Hypothalamus (tissue), 51 donors: ENCODE measurements around the gene FADS1.

ENCODE experiments used
- DNase-seq, 51 donors: peaks; one replicate each; lab custom pipeline; 2025; lab: John Stamatoyannopoulos, UW

Gene FADS1

DNA sequence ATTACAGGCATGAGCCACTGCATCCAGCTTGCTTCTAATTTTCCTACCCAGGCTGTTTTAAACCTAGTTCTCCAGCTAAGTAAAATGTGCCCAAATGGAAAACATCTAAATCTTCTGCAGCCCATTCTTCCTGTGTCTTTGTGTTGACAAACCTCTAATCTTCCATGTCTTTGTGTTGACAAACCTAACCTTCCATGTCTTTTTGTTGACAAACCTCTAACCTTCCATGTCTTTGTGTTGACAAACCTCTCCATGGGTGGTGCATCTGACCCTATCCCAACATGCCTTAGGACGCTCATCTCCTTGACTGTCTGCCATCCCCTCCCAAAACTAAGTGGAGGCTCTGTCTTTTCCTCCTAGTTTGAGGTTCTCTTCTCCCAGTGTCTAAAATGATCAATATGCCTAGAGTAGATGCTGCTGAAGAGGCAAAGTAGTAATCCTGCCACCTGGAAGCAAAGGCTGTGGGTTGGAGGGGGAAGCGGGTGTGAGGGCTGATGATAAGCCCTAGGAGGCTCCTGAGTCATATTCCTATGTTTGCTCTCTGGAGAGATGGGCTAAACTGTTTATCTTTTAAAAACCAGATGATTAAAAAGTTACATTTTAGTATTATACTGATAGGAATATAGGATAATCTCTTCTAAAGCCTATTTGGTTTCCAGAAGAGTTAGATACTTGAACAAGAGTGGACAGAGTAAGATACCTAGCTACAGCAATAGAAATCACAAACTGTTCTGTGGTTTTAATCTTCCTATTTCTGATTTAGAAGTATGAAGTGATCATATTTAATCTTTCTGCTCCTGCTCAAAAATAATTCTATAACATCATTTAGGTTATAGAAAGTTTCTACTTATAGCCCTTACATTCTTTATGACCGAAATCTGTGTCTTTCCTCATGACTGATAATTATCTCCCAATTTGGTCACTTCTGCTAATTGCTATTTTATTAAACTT is 16.2 kb downstream of the FADS1 start:
- no peak for DNase-seq

DNA sequence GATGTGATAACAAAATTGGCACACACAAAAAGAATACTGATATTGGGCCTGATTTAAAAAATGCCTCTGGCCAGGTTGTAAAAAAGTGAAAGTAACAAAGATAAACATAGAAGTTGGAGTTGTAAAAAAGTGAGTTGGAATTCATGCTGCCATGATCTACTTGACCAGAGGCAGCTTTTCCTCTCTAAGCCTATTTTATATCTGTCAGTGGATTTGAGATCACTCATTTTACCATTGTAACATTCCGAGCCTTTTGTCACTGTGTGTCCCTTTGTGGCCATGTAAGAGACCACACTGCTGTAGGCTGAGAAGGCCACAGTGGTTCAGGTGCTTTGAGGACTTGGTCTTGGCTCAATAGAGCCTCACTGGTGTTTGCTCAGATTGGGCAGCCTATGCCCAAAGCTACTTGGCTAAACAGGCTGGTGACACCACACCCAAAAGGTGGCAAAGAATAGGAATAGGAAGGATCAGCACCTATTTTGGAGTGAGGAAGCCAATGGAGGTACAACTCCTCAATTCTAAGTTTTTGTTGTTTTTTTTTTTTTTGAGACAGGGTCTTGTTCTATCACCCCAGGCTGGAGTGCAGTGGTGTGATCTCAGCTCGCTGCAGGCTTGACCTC is 17.0 kb downstream of the FADS1 start:
- DNase-seq = no peak

DNA sequence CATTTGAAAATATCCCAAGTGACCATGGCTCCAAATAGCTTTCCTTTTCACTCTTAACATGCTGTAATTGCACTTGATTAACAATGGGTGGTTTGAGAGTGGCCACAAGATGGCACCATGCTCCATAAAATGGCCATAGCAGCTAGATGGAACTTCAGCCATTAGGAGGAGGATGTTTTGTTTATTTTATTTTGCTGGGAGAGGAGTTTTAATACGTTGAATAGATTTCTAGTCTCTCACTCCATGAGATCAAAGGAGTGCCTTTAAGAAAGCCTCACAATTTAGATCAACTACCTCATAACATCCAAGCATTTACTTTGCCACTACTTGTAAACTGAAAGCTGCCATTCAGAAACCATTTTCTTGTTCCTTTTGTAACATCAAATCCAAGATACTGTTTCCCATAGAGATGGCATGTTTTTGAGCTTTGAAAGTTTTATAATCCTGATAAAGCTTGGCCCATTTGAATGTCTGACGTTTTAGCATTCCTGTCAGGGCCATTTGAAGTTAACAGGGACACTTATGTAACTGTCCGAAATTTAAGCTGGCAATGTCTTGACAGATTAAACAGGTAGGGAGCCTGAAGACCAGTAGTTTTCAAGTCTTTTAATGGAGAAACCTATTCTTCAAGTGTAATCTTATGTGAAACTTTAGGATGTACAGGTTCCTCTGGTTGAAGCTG is 19.4 kb downstream of the FADS1 start:
- DNase-seq = peak in 37 of 51 donors; percentile 6 to 87 (median 58)

DNA sequence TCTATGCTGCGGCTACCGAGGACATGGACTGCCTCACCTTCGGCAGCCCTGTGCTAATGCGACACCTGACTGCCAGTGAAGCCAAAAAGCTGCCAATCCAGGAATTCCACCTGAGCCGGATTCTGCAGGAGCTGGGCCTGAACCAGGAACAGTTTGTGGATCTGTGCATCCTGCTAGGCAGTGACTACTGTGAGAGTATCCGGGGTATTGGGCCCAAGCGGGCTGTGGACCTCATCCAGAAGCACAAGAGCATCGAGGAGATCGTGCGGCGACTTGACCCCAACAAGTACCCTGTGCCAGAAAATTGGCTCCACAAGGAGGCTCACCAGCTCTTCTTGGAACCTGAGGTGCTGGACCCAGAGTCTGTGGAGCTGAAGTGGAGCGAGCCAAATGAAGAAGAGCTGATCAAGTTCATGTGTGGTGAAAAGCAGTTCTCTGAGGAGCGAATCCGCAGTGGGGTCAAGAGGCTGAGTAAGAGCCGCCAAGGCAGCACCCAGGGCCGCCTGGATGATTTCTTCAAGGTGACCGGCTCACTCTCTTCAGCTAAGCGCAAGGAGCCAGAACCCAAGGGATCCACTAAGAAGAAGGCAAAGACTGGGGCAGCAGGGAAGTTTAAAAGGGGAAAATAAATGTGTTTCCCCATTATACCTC is 20.8 kb downstream of the FADS1 start:
- no peak for DNase-seq

DNA sequence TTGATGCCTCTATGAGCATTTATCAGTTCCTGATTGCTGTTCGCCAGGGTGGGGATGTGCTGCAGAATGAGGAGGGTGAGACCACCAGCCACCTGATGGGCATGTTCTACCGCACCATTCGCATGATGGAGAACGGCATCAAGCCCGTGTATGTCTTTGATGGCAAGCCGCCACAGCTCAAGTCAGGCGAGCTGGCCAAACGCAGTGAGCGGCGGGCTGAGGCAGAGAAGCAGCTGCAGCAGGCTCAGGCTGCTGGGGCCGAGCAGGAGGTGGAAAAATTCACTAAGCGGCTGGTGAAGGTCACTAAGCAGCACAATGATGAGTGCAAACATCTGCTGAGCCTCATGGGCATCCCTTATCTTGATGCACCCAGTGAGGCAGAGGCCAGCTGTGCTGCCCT is 21.3 kb downstream of the FADS1 start:
- no peak for DNase-seq

DNA sequence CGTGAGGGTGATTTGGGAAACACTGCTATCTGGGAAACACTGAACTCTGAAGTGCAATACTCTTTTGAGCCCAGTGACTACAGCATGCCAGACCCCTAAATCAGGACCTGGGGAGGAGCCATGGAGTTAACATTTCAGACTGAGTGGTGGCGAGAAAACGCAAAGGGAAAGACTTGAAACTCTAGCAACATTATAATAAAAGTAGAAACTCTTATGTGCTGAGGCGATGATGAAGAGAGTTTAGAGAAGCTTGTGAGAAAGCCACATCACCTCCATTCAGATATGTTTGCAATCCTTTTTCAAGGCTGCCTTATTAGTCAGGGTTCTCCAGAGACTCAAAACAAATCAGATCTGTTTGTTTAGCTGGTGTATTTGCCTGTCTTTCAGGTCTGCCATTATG is 22.2 kb downstream of the FADS1 start:
- DNase-seq = no peak

DNA sequence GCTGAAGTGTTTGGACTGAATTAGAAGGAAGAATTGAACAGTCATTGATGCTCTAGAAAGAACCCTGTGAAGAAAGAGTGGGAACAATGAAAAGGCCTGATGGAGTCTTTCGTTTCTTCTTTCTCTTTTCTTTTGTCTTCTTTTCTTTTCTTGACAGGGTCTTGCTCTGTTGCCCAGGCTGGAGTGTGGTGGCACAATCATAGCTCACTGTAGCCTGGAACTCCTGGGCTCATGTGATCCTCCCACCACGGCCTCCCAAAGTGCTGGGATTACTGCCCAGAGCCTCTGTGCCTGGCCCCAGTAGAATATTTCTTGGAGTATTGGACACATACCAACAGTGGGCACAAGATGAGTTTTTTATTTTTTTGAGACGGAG is 23.0 kb downstream of the FADS1 start:
- DNase-seq = no peak

DNA sequence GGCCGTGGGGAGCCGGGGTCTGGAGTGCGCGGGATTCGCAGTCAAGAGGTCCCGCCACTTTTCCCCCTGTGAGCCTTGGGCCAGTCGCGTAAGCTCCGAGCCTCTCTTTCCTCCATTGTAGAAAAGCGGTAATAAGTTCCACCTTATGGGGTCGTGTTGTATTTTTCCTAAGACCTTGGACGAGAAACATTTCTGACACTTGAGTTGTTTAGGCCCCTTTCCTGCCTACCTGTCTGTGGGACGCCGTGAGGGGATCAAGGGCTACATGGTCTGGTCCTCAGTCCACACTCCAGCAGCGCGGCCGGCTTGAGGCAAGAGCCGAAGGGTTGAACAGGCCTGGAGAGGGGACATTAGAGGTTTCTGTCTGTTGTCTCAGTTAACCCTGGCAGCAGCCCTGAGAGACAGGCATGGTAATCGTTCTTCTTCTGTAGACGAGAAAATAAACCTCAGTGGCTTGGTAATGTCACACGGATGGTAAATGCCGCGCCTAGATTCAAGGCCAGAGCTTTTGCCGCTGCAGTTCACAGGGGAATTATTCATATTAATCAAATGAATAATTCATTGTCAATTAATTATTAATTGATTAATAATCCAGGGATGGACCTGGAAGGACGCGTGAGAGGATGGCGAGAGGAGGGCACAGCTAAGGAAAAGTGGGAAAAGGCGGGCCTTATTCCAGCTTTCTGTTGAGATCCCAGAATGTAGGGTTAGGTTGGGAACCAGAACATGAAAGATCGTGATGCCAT is 23.5 kb downstream of the FADS1 start:
- no peak for DNase-seq

DNA sequence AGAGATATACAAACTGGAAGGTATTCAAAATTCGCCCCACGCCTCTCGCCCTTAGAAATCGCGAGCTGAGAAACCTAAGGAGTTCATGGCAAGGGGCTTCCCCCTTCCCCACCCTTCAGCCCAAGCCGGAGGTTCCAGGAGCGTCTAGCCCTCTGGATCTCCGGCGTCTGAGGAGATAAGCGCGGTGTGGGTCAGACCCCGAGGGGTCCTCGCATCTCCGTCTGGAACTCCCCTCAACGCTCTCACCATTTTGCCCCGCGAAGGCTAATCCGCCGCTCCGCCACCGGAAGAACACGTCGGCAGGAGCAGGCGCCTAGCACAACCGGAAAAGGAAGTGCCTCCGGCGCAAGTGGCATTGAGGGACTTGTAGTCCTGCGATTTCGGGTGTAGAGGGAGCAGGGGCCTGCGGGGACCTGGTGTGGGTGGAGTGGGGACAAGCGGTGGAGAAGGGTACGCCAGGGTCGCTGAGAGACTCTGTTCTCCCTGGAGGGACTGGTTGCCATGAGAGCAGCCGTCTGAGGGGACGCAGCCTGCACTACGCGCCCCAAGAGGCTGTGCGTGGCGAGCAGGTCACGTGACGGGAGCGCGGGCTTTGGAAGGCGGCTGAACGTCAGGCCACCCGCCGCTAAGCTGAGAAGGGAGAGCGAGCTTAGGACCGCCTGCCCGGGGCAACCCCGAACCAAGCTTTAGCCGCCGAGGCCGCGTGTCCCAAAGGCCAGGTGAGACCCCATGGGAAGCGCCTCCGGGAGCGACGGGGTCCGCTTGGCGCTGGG is 24.3 kb downstream of the FADS1 start, which contains the start of the genes FEN1 and TMEM258:
TSS of gene FEN1 (plus strand) at position 602 of the 773 bp plus-strand sequence. CDS start 2,451 bp downstream, outside the sequence.
TSS of gene TMEM258 (minus strand) at position 290 of the 773 bp plus-strand sequence. CDS start at position 249, 41 bp downstream.
- peak; percentile 63 to 99 (median 93) for DNase-seq

DNA sequence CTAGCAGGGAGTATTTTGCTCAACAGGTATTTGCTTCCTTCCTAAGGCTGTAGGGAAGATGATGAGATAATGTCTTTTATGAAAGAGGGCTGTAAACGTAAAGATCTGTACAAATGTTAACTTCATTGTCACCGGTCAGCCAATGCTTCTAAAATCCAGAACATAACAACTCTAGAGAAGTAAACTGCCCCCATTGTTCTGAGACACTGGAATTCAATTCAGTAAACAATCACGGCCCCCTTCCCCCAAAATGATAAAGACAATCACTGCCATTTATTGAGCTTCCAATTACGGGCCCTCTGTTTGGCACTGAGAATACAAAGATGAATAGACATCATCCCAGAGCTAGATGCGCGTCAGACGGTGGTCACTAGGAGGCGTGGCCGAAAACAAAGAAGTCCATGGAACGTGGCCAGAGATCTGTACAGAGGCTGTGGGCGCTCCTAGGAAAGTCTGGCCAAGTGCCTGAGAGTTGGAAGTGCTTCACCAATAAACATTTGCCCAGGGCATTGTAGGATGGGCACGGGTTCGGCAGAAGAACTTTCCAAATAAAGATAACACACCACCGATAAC is 25.0 kb downstream of the FADS1 start:
- peak in 48 of 51 donors; percentile 39 to 94 (median 78) for DNase-seq

DNA sequence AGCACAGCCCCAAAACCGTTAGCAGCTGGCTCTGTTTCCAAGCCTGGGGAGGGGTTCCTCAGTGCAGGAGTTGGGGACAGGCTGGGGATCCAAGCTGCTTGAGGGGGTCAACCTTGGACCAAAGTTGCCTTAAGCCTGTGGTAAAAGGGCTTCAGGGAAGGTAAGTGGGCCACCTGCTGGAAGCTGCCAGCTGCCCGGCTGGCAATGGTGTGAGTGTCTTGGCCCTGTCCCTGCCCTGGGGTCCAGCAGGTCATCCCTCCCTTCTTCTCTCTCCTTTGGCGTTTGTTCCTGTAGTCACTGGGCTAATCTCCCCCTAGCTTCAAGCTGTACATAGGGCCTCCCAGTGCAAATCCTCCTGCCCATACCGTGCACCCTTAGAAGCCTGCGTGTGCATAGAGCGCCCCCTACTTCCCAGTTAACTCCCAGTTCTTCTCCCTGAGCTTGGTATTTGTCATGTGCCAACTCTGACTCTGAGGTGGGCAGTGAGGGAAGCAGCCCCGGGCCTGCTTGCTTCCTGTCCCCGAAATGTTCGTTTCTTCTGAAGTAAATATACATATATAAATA is 28.8 kb downstream of the FADS1 start:
- peak in 30 of 51 donors; percentile 11 to 70 (median 46) for DNase-seq

DNA sequence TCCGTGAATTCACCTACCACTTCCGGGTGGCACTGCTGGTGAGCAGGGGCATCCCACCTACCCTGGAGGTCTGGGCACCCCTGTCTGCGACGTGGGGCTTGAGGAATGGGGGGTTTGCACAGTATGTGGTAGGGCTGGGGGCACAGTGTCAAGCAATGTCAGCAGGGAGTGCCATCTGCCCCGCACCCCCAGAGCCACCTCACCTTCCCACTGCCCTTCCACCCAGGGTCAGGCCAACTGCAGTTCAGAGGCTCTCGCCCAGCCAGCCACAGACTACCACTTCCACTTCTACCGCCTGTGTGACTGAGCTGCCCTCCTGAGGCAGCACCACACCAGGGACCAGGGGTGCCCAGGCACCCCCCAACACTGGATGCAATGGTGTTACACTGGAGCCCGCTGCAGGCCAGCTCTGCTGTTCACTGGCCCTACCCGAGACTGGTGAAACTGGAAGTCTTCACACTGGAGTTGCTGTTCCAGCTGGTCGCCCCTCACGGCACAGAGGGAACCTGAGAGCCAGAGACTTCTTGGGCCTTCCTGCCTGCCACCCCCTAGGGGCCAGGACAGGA is 30.9 kb downstream of the FADS1 start:
- no peak for DNase-seq

DNA sequence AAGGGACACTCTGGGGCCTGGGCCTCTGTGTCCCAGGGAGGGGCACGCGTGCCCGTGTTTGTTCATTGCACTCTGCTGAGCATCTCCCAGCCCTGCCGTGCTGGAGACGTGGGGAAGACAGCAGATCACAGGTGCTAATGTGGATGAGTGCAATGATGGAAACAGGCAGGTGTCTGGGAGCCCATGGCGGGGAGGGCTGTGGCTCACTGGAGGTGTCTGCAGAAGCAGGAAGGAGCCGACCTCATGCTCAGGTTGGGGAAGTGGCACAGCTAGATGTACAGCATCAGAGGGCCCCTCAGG is 32.3 kb downstream of the FADS1 start:
- DNase-seq = no peak

DNA sequence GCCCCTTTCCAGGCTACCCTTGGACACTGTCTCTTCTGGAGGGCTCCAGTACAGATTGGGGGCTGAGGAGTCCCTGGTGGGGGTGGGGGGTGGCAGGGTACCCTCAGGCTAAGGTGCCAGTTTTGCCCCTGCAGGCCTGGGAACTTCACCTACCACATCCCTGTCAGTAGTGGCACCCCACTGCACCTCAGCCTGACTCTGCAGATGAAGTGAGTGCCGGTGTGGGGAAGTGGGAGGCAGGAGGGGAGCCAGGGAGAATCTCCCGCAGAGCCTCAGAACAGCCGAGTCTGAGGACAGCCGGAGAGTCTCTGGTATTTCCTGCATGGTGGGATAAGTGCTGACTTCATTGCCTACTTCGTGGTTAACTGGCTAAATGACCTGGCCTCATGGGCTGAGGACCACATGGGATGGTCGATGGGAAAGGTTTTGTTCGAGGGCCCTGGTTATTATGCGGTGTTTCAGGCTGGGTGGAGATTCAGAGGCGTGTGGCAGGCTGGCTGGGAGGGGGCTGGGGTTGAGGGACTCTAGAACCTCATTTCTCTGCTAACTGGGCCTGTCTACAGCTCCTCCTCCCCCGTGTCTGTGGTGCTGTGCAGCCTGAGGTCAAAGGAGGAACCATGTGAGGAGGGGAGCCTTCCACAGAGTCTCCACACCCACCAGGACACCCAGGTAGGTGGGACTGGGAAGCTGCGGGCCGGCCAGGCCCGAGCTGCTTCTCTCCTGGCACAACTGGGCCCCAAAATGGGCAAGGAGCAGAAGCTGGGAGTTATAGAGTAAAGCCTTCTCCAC is 32.9 kb downstream of the FADS1 start:
- no peak for DNase-seq

DNA sequence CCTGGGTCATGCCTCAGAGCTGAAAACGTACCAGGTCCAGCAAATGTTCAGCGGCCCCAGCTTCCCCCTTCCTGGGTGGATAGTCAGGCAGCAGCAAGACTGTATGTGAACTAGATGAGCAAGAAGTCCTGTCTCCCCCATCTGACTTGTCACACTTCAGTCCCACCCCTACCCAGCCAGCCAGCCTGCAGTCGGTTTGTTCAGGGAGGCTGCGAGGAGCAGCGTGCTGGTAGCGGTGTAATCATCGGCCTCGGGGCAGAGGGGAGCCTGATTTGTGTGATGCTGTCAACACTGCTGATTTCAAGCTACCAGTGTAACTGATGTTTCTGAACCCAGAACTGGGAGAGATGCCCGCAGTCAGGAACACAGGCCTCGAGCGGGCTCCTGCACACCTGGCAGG is 34.0 kb downstream of the FADS1 start:
- no peak for DNase-seq

DNA sequence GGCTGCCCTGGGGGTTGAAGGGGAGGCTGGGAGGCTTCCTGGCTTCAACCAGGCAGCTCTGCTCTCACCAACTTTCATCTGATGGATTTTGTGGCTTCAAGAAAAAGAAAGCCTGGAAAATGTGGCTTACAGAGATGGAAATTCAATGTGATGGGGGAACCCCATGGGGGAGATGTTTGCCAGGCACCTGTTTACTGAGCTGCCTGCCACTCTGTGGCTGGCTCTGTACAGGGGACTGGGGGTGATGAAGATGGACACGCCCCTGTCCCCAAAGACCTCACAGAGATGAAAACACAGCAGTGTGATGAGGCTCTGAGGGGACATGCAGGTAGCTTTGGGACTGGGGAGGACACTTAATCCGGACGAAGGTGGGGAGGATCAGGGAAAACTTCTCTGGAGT is 34.5 kb downstream of the FADS1 start:
- DNase-seq = no peak

DNA sequence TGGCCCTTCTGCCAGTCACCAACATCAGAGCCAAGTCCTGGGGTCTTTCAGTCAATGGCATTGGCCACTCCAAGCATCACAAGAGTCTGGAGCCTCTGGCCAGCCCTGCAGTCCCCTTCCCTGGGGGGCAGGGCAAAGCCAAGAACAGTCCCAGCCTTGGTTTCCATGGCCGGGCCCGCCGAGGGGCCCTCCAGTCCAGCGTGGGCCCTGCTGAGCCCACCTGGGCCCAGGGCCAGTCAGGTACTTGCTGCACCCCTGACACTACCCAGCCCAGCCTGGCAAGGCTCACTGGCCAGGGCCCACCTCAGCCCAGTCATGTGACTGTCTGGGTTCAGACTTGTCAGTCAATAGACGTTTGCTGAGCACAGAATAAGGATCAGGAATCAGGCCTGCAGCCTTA is 35.2 kb downstream of the FADS1 start:
- no peak for DNase-seq
